GM20000 (cell line): Measurements from ENCODE around the gene THBS1.

Experiments used
- DNase-seq: peaks from one replicate; pipeline ENCODE4 v3.0.0; 2012; ENCODE audit warnings: low spot score
- CTCF ChIP-seq: IDR thresholded peaks from 2 replicates; pipeline ENCODE4 v1.5.1; 2012; ENCODE audit warnings: mild to moderate bottlenecking, control low read depth; ENCODE audit errors: extremely low read depth, missing control alignments

THBS1 gene

GRCh38 chr15:39580485-39581241 lies at the start of gene THBS1:
TSS of gene THBS1 (plus strand) at chr15:39581079. CDS start at chr15:39581858, 779 bp downstream.
- TF ChIP-seq CTCF, result no peak
- DNase-seq, result no peak

GRCh38 chr15:39534996-39535395 lies 45.9 kb upstream of the THBS1 start:
- no peak for DNase-seq
- TF ChIP-seq CTCF, result no peak

- DNase-seq, result no peak
- no peak for TF ChIP-seq CTCF
These were observed 45.4 kb upstream of the THBS1 start for GRCh38 chr15:39535466-39535865.

GRCh38 chr15:39538936-39539335 lies 41.9 kb upstream of the THBS1 start:
- no peak for TF ChIP-seq CTCF
- no peak for DNase-seq

- no peak for TF ChIP-seq CTCF
- DNase-seq, result no peak
These were observed 41.4 kb upstream of the THBS1 start for GRCh38 chr15:39539466-39539865.

- no peak for TF ChIP-seq CTCF
- DNase-seq, result no peak
These were observed 40.8 kb upstream of the THBS1 start for GRCh38 chr15:39539973-39540558.

- DNase-seq, result no peak
- TF ChIP-seq CTCF, result no peak
These were observed 38.4 kb upstream of the THBS1 start for GRCh38 chr15:39542385-39543065.
